GM23338 (cell line): ENCODE results near the gene SFTPD. TPM values are rescaled to one million over a fixed set of nuclear protein-coding genes. Genes with fewer than 3 reads are reported as not detected.

Experiments
- CREB1 ChIP-seq: fragments of 250-450 bp; sonication (Bioruptor Pico); IDR thresholded peaks from 2 replicates; pipeline ENCODE4 v1.5.0; 2020; ENCODE audit warnings: low read depth, mild to moderate bottlenecking, moderate library complexity
- JUNB ChIP-seq: IDR thresholded peaks from one replicate; pipeline ENCODE4 v1.6.1; 2016; ENCODE audit warnings: antibody characterized with exemption; ENCODE audit not compliant: unreplicated experiment
- NANOG ChIP-seq: IDR thresholded peaks from 2 replicates; pipeline ENCODE4 v1.6.1; 2016; ENCODE audit warnings: antibody characterized with exemption, borderline replicate concordance
- ZNF331 ChIP-seq: fragments of 250-450 bp; sonication (Bioruptor Pico); IDR thresholded peaks from 2 replicates; pipeline ENCODE4 v1.5.0; 2020; ENCODE audit warnings: low read depth, mild to moderate bottlenecking, moderate library complexity
- polyA plus RNA-seq: library from polyadenylated mRNA; unstranded; fragments of >200 nt; fragmentation: Nextera tagmentation; extraction: Ambion mirVana; gene quantifications from 2 replicates; pipeline ENCODE4 v1.2.1, GENCODE V29; 2016
- total RNA-seq: library from RNA; depleted of rRNA; stranded (reverse); fragments of >200 nt; shearing (Covaris generic); gene quantifications from 2 replicates; pipeline ENCODE4 v1.2.3, GENCODE V29; 2014
- TF ChIP-seq, protein P1 (sequence below): fragments of 250-450 bp; sonication (Bioruptor Pico); IDR thresholded peaks from 2 replicates; pipeline ENCODE4 v1.5.0; 2020; ENCODE audit warnings: mild to moderate bottlenecking, moderate library complexity
- TF ChIP-seq, protein P2 (sequence below), 2 experiments: fragments of 200-600 bp in 1 of 2; sonication (generic) in 1 of 2; conservative IDR thresholded peaks; 2 replicates each; pipeline versions ENCODE4 v1.5.1 to v1.6.1; 2016 to 2017; ENCODE audit warnings: antibody characterized with exemption in 2 of 2, low read depth in 2 of 2, mild to moderate bottlenecking in 2 of 2, moderate library complexity in 1 of 2
- TF ChIP-seq, protein P3 (sequence below): IDR thresholded peaks from 2 replicates; pipeline ENCODE4 v1.6.1; 2016; ENCODE audit warnings: antibody characterized with exemption

SFTPD gene
- total and polyA plus RNA-seq, 2 experiments from 2014 or later = not detected

DNA sequence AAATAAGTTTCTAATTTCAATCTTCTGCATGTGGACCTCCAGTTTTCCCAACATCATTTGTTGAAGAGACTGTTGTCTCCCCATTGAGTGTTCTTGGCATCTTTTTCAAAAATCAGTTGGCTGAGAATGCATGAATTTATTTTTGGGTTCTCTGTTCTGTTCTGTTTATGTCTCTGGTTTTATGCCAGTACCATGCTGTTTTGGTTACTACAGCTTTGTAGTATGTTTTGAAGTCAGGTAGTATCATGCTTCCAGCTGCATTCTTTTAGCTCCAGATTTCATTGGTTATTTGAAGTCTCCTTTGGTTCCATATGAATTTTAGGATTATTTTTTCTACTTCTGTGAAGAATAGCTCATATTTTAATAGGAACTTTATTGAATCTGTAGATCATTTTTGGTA, 21.2 kb upstream of the SFTPD start (continued):
- TF ChIP-seq, protein P1, sequence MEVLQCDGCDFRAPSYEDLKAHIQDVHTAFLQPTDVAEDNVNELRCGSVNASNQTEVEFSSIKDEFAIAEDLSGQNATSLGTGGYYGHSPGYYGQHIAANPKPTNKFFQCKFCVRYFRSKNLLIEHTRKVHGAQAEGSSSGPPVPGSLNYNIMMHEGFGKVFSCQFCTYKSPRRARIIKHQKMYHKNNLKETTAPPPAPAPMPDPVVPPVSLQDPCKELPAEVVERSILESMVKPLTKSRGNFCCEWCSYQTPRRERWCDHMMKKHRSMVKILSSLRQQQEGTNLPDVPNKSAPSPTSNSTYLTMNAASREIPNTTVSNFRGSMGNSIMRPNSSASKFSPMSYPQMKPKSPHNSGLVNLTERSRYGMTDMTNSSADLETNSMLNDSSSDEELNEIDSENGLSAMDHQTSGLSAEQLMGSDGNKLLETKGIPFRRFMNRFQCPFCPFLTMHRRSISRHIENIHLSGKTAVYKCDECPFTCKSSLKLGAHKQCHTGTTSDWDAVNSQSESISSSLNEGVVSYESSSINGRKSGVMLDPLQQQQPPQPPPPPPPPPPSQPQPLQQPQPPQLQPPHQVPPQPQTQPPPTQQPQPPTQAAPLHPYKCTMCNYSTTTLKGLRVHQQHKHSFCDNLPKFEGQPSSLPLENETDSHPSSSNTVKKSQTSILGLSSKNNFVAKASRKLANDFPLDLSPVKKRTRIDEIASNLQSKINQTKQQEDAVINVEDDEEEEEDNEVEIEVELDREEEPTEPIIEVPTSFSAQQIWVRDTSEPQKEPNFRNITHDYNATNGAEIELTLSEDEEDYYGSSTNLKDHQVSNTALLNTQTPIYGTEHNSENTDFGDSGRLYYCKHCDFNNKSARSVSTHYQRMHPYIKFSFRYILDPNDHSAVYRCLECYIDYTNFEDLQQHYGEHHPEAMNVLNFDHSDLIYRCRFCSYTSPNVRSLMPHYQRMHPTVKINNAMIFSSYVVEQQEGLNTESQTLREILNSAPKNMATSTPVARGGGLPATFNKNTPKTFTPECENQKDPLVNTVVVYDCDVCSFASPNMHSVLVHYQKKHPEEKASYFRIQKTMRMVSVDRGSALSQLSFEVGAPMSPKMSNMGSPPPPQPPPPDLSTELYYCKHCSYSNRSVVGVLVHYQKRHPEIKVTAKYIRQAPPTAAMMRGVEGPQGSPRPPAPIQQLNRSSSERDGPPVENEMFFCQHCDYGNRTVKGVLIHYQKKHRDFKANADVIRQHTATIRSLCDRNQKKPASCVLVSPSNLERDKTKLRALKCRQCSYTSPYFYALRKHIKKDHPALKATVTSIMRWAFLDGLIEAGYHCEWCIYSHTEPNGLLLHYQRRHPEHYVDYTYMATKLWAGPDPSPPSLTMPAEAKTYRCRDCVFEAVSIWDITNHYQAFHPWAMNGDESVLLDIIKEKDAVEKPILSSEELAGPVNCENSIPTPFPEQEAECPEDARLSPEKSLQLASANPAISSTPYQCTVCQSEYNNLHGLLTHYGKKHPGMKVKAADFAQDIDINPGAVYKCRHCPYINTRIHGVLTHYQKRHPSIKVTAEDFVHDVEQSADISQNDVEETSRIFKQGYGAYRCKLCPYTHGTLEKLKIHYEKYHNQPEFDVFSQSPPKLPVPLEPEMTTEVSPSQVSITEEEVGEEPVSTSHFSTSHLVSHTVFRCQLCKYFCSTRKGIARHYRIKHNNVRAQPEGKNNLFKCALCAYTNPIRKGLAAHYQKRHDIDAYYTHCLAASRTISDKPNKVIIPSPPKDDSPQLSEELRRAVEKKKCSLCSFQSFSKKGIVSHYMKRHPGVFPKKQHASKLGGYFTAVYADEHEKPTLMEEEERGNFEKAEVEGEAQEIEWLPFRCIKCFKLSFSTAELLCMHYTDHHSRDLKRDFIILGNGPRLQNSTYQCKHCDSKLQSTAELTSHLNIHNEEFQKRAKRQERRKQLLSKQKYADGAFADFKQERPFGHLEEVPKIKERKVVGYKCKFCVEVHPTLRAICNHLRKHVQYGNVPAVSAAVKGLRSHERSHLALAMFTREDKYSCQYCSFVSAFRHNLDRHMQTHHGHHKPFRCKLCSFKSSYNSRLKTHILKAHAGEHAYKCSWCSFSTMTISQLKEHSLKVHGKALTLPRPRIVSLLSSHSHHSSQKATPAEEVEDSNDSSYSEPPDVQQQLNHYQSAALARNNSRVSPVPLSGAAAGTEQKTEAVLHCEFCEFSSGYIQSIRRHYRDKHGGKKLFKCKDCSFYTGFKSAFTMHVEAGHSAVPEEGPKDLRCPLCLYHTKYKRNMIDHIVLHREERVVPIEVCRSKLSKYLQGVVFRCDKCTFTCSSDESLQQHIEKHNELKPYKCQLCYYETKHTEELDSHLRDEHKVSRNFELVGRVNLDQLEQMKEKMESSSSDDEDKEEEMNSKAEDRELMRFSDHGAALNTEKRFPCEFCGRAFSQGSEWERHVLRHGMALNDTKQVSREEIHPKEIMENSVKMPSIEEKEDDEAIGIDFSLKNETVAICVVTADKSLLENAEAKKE (CRISPR knock-in tag) = no peak
- no peak for TF ChIP-seq CREB1 (CRISPR knock-in tag)
- TF ChIP-seq JUNB = no peak
- TF ChIP-seq, protein P2, sequence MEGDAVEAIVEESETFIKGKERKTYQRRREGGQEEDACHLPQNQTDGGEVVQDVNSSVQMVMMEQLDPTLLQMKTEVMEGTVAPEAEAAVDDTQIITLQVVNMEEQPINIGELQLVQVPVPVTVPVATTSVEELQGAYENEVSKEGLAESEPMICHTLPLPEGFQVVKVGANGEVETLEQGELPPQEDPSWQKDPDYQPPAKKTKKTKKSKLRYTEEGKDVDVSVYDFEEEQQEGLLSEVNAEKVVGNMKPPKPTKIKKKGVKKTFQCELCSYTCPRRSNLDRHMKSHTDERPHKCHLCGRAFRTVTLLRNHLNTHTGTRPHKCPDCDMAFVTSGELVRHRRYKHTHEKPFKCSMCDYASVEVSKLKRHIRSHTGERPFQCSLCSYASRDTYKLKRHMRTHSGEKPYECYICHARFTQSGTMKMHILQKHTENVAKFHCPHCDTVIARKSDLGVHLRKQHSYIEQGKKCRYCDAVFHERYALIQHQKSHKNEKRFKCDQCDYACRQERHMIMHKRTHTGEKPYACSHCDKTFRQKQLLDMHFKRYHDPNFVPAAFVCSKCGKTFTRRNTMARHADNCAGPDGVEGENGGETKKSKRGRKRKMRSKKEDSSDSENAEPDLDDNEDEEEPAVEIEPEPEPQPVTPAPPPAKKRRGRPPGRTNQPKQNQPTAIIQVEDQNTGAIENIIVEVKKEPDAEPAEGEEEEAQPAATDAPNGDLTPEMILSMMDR (conservative IDR thresholded peaks at IDR 0.05; ENCODE audit: low read depth in 2 of 2) = no peak
- TF ChIP-seq NANOG = no peak
- no peak for TF ChIP-seq ZNF331 (CRISPR knock-in tag)
- TF ChIP-seq, protein P3, sequence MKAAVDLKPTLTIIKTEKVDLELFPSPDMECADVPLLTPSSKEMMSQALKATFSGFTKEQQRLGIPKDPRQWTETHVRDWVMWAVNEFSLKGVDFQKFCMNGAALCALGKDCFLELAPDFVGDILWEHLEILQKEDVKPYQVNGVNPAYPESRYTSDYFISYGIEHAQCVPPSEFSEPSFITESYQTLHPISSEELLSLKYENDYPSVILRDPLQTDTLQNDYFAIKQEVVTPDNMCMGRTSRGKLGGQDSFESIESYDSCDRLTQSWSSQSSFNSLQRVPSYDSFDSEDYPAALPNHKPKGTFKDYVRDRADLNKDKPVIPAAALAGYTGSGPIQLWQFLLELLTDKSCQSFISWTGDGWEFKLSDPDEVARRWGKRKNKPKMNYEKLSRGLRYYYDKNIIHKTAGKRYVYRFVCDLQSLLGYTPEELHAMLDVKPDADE = no peak
